GM23338 (cell line): ENCODE results near the gene TULP4.

Experiments
- EZH2 ChIP-seq: fragments of 200-600 bp; sonication (generic); IDR thresholded peaks from one replicate; pipeline ENCODE4 v1.8.0; 2017; ENCODE audit warnings: antibody characterized with exemption, mild to moderate bottlenecking, low read depth; ENCODE audit not compliant: unreplicated experiment
- EZH2phosphoT487 ChIP-seq: fragments of 200-600 bp; sonication (generic); IDR thresholded peaks from one replicate; pipeline ENCODE4 v1.8.1; 2018; ENCODE audit warnings: antibody characterized with exemption; ENCODE audit not compliant: unreplicated experiment
- JUNB ChIP-seq: IDR thresholded peaks from one replicate; pipeline ENCODE4 v1.6.1; 2016; ENCODE audit warnings: antibody characterized with exemption; ENCODE audit not compliant: unreplicated experiment
- POLR2AphosphoS5 ChIP-seq: IDR thresholded peaks from 2 replicates; pipeline ENCODE4 v1.6.1; 2016; ENCODE audit warnings: antibody characterized with exemption, low read depth
- REST ChIP-seq: IDR thresholded peaks from one replicate; pipeline ENCODE4 v1.6.1; 2018; ENCODE audit warnings: antibody characterized with exemption; ENCODE audit not compliant: unreplicated experiment
- ZNF114 ChIP-seq: fragments of 250-450 bp; sonication (Bioruptor Pico); IDR thresholded peaks from 2 replicates; pipeline ENCODE4 v1.5.0; 2020; ENCODE audit warnings: mild to moderate bottlenecking, moderate library complexity
- TF ChIP-seq, protein P1 (sequence below), 2 experiments: fragments of 200-600 bp in 1 of 2; sonication (generic) in 1 of 2; conservative IDR thresholded peaks; 2 replicates each; pipeline versions ENCODE4 v1.5.1 to v1.6.1; 2016 to 2017; ENCODE audit warnings: antibody characterized with exemption in 2 of 2, low read depth in 2 of 2, mild to moderate bottlenecking in 2 of 2, moderate library complexity in 1 of 2
- TF ChIP-seq, protein P2 (sequence below): IDR thresholded peaks from 2 replicates; pipeline ENCODE4 v1.6.1; 2016; ENCODE audit warnings: antibody characterized with exemption

DNA sequence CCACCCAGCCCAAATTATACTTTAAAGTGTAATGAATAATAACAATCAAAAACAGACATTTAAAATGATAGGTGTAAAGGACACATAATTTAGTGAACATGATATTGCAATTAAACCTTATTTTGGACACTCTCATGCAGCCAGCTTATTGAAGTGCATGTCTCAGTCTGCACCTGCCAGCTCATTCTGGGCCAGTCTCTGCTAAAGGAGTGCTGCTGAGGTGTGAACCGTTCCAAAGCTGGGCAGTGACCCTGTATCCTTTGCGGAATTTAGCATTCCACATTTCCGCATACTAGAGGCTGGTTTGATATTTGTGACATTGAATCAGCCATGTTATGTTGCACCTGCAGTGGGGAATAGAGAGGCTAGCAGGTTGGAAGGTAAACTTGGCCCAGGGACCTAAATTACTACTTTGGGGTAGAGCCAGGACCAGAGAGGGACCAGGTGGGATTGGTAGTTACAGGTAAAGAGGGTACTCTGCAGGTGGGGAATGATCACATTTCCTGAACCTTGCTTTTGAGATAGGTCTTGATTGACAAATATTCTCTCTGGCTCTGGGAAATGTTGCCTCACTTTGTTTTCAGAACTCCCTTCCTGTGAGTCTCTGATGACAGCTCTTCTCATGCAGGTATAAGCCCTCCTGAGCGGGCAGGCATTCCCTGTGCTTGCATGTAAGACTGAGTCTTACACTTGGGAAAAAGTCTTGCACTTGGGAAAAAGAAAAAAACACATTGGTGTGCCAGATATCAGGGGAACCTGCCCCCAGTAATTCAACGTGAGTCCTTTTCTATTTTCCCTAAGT lies 26.2 kb downstream of the TULP4 start:
- TF ChIP-seq EZH2 (no peak), EZH2phosphoT487 (no peak), POLR2AphosphoS5 (no peak), REST (no peak), JUNB (no peak), ZNF114 (no peak)
- TF ChIP-seq, protein P1, sequence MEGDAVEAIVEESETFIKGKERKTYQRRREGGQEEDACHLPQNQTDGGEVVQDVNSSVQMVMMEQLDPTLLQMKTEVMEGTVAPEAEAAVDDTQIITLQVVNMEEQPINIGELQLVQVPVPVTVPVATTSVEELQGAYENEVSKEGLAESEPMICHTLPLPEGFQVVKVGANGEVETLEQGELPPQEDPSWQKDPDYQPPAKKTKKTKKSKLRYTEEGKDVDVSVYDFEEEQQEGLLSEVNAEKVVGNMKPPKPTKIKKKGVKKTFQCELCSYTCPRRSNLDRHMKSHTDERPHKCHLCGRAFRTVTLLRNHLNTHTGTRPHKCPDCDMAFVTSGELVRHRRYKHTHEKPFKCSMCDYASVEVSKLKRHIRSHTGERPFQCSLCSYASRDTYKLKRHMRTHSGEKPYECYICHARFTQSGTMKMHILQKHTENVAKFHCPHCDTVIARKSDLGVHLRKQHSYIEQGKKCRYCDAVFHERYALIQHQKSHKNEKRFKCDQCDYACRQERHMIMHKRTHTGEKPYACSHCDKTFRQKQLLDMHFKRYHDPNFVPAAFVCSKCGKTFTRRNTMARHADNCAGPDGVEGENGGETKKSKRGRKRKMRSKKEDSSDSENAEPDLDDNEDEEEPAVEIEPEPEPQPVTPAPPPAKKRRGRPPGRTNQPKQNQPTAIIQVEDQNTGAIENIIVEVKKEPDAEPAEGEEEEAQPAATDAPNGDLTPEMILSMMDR (conservative IDR thresholded peaks at IDR 0.05; ENCODE audit: low read depth in 2 of 2), result no peak
- TF ChIP-seq, protein P2, sequence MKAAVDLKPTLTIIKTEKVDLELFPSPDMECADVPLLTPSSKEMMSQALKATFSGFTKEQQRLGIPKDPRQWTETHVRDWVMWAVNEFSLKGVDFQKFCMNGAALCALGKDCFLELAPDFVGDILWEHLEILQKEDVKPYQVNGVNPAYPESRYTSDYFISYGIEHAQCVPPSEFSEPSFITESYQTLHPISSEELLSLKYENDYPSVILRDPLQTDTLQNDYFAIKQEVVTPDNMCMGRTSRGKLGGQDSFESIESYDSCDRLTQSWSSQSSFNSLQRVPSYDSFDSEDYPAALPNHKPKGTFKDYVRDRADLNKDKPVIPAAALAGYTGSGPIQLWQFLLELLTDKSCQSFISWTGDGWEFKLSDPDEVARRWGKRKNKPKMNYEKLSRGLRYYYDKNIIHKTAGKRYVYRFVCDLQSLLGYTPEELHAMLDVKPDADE, result no peak
